ENCODE data around the gene GMPPA.

The GMPPA gene

DNA sequence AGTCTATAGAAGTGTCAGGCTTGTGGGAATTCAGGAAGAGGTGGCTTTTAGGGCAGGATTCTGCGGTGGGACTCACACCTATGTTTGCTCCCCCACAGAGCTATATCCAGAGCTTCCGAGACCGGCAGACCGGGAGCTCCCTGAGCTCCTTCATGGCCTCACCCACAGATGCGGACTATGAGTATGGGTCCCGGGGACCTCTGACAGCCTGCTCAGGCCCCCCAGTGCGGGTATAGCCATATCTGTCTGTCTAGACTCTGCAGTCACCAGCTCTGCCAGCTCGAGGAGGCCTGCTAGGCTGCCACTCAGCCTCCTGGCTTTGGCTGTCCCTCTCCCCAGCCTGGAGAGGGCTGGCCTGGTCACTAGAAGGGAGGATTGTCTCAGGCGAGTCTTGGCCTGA, 50.9 kb downstream of the GMPPA start:
- no peak for TF ChIP-seq OSR1 (CRISPR knock-in tag; IDR thresholded peaks at IDR 0.05)
- no peak for TF ChIP-seq GLIS3 (CRISPR knock-in tag; IDR thresholded peaks at IDR 0.05)
- TF ChIP-seq TOX (CRISPR knock-in tag; IDR thresholded peaks at IDR 0.05; ENCODE audit: borderline replicate concordance) = no peak
- no peak for TF ChIP-seq ZNF70 (CRISPR knock-in tag; IDR thresholded peaks at IDR 0.05)
- TF ChIP-seq, protein P1, sequence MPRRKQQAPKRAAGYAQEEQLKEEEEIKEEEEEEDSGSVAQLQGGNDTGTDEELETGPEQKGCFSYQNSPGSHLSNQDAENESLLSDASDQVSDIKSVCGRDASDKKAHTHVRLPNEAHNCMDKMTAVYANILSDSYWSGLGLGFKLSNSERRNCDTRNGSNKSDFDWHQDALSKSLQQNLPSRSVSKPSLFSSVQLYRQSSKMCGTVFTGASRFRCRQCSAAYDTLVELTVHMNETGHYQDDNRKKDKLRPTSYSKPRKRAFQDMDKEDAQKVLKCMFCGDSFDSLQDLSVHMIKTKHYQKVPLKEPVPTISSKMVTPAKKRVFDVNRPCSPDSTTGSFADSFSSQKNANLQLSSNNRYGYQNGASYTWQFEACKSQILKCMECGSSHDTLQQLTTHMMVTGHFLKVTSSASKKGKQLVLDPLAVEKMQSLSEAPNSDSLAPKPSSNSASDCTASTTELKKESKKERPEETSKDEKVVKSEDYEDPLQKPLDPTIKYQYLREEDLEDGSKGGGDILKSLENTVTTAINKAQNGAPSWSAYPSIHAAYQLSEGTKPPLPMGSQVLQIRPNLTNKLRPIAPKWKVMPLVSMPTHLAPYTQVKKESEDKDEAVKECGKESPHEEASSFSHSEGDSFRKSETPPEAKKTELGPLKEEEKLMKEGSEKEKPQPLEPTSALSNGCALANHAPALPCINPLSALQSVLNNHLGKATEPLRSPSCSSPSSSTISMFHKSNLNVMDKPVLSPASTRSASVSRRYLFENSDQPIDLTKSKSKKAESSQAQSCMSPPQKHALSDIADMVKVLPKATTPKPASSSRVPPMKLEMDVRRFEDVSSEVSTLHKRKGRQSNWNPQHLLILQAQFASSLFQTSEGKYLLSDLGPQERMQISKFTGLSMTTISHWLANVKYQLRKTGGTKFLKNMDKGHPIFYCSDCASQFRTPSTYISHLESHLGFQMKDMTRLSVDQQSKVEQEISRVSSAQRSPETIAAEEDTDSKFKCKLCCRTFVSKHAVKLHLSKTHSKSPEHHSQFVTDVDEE (CRISPR knock-in tag; IDR thresholded peaks at IDR 0.05) = no peak
- TF ChIP-seq, protein P2, sequence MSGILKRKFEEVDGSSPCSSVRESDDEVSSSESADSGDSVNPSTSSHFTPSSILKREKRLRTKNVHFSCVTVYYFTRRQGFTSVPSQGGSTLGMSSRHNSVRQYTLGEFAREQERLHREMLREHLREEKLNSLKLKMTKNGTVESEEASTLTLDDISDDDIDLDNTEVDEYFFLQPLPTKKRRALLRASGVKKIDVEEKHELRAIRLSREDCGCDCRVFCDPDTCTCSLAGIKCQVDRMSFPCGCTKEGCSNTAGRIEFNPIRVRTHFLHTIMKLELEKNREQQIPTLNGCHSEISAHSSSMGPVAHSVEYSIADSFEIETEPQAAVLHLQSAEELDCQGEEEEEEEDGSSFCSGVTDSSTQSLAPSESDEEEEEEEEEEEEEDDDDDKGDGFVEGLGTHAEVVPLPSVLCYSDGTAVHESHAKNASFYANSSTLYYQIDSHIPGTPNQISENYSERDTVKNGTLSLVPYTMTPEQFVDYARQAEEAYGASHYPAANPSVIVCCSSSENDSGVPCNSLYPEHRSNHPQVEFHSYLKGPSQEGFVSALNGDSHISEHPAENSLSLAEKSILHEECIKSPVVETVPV (CRISPR knock-in tag; IDR thresholded peaks at IDR 0.05) = no peak
- TF ChIP-seq ZFP30 (CRISPR knock-in tag; IDR thresholded peaks at IDR 0.05) = no peak
- TF ChIP-seq ZNF565 (CRISPR knock-in tag; conservative IDR thresholded peaks at IDR 0.05; ENCODE audit: low read depth) = no peak
- TF ChIP-seq RARB (CRISPR knock-in tag; IDR thresholded peaks at IDR 0.05) = no peak
- no peak for TF ChIP-seq ZNF8 (CRISPR knock-in tag; IDR thresholded peaks at IDR 0.05)
- no peak for TF ChIP-seq ZC3H10 (CRISPR knock-in tag; IDR thresholded peaks at IDR 0.05)
- no peak for TF ChIP-seq ARNTL (CRISPR knock-in tag; IDR thresholded peaks at IDR 0.05; ENCODE audit: borderline replicate concordance, low read depth)
- TF ChIP-seq, protein P3, sequence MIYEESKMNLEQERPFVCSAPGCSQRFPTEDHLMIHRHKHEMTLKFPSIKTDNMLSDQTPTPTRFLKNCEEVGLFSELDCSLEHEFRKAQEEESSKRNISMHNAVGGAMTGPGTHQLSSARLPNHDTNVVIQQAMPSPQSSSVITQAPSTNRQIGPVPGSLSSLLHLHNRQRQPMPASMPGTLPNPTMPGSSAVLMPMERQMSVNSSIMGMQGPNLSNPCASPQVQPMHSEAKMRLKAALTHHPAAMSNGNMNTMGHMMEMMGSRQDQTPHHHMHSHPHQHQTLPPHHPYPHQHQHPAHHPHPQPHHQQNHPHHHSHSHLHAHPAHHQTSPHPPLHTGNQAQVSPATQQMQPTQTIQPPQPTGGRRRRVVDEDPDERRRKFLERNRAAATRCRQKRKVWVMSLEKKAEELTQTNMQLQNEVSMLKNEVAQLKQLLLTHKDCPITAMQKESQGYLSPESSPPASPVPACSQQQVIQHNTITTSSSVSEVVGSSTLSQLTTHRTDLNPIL (CRISPR knock-in tag; IDR thresholded peaks at IDR 0.05; ENCODE audit: low read depth) = no peak
- TF ChIP-seq SNAI2 (CRISPR knock-in tag; IDR thresholded peaks at IDR 0.05) = no peak
- TF ChIP-seq ESRRG (CRISPR knock-in tag; IDR thresholded peaks at IDR 0.05) = no peak
- no peak for ATAC-seq

DNA sequence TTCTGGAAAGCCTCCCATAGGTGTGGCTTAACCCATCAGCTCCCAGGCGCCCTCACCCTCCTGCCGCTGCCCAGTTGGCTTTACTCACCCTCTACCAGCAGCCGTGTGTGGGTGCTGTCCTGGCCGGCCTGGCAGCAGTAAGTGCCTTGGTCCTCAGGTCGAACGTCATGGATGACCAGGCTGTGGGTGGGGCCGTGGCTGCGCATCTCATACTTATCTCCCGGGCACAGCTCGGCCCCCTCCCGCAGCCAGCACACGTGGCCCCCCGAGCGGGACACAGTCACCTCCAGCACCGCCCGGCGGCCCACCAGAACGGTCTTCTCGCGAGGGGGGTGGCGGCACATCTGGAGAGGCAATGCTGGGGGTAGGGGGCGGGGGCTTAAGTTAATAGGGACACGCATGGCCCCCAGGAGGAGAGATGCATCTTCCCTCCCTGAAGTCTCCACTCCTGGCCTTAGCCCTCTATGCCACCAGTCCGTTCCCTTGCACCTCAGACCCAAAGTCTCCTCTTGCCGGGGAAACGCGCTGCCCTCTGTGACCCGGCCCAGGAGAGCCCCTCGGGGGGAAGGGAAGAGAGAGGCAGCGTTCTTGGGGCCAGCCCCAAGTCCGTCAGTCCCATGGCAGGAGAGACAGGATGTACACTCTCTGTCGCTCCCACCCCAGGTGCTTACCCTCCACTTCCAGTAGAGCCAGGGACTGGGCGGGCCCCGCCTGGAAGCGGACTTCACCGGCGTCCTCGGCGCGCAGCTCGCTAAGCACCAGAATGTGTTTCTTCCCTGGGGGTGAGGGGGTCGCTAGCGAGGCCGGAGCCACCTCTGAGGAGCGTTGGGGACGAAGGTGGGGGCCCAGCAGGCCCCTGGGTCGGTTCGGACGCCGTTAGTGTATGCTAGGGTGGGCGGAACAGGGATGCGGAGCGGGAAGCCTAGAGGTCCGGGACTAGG, 53.0 kb downstream of the GMPPA start:
- peak; percentile 70 for ATAC-seq

More for the DNA sequence above, 53.0 kb downstream of the GMPPA start:
- no peak for TF ChIP-seq TCF4 (CRISPR knock-in tag; IDR thresholded peaks at IDR 0.05; ENCODE audit: borderline replicate concordance)
- TF ChIP-seq, protein P1 (CRISPR knock-in tag; IDR thresholded peaks at IDR 0.05) = no peak
- no peak for TF ChIP-seq OSR1 (CRISPR knock-in tag; IDR thresholded peaks at IDR 0.05)
- TF ChIP-seq, protein P2 (CRISPR knock-in tag; IDR thresholded peaks at IDR 0.05) = no peak
- no peak for TF ChIP-seq CSDC2 (CRISPR knock-in tag; IDR thresholded peaks at IDR 0.05)
- TF ChIP-seq ZC3H10 (CRISPR knock-in tag; IDR thresholded peaks at IDR 0.05) = no peak
- no peak for TF ChIP-seq ZNF8 (CRISPR knock-in tag; IDR thresholded peaks at IDR 0.05)
- no peak for TF ChIP-seq PPARA (CRISPR knock-in tag; IDR thresholded peaks at IDR 0.05; ENCODE audit: borderline replicate concordance)
- no peak for TF ChIP-seq ISL1 (CRISPR knock-in tag; IDR thresholded peaks at IDR 0.05)
- no peak for TF ChIP-seq ARNTL (CRISPR knock-in tag; IDR thresholded peaks at IDR 0.05; ENCODE audit: borderline replicate concordance, low read depth)
- TF ChIP-seq GLIS3 (CRISPR knock-in tag; IDR thresholded peaks at IDR 0.05) = no peak
